HG03064 (cell line): Measurements from ENCODE around the gene SAMD14.
"Not testable (repeated sequence)": the region's sequence is repeated elsewhere in the genome, so short reads cannot be mapped to it uniquely, and the experiment has no call there.

Source experiments
- ATAC-seq: cut with Tn5 transposase; IDR thresholded peaks from one replicate; pipeline ENCODE4 v1.9.1; 2021; ENCODE audit warnings: low read depth; ENCODE audit not compliant: unreplicated experiment

SAMD14 gene

GRCh38 chr17:50079334-50080095 lies 50.4 kb downstream of the SAMD14 start:
- no peak for ATAC-seq

GRCh38 chr17:50078430-50078829 lies 51.5 kb downstream of the SAMD14 start:
- ATAC-seq, result no peak

GRCh38 chr17:50076591-50077235 lies 53.2 kb downstream of the SAMD14 start:
- no peak for ATAC-seq

- no peak for ATAC-seq
Measured at GRCh38 chr17:50076221-50076590, 53.8 kb downstream of the SAMD14 start.

- no peak for ATAC-seq
Measured at GRCh38 chr17:50075446-50076032, 54.4 kb downstream of the SAMD14 start.

GRCh38 chr17:50074227-50074626 lies 55.7 kb downstream of the SAMD14 start:
- no peak for ATAC-seq

GRCh38 chr17:50072925-50073324 lies 57.0 kb downstream of the SAMD14 start:
- no peak for ATAC-seq

GRCh38 chr17:50072130-50072529 lies 57.8 kb downstream of the SAMD14 start:
- no peak for ATAC-seq

- ATAC-seq, result no peak
Measured at GRCh38 chr17:50071692-50072091, 58.3 kb downstream of the SAMD14 start.

GRCh38 chr17:50070908-50071680 lies 58.9 kb downstream of the SAMD14 start:
- no peak for ATAC-seq

- ATAC-seq, result no peak
Measured at GRCh38 chr17:50067996-50068395, 62.0 kb downstream of the SAMD14 start.

- no peak for ATAC-seq
Measured at GRCh38 chr17:50066995-50067394, 63.0 kb downstream of the SAMD14 start.

GRCh38 chr17:50065056-50065455 lies 64.9 kb downstream of the SAMD14 start:
- ATAC-seq, result no peak

- no peak for ATAC-seq
Measured at GRCh38 chr17:50064253-50065001, 65.5 kb downstream of the SAMD14 start.

- ATAC-seq, result no peak
Measured at GRCh38 chr17:50063561-50064252, 66.3 kb downstream of the SAMD14 start.

GRCh38 chr17:50062293-50063243 lies 67.4 kb downstream of the SAMD14 start:
- no peak for ATAC-seq

GRCh38 chr17:50061713-50062045 lies 68.3 kb downstream of the SAMD14 start:
- ATAC-seq, result not testable (repeated sequence)

- ATAC-seq, result no peak
Measured at GRCh38 chr17:50060951-50061712, 68.8 kb downstream of the SAMD14 start.
